K562 (cell line): ENCODE data around the gene CCDC184. TPM values are rescaled to one million over a fixed set of nuclear protein-coding genes. Genes with fewer than 3 reads are reported as not detected.

ENCODE experiments used
- AFF4 ChIP-seq: sonication (generic); formaldehyde crosslinking; IDR thresholded peaks from 2 replicates; pipeline ENCODE4 v1.8.0; 2023; ENCODE audit warnings: mild to moderate bottlenecking, missing genetic modification reagents
- EHMT2 ChIP-seq: fragments of 450-650 bp; IDR thresholded peaks from 2 replicates; pipeline ENCODE4 v1.6.1; 2018; ENCODE audit warnings: antibody characterized with exemption
- HDAC3 ChIP-seq: fragments of 450-650 bp; IDR thresholded peaks from 2 replicates; pipeline ENCODE4 v1.6.1; 2018; ENCODE audit warnings: borderline replicate concordance, mild to moderate bottlenecking, moderate library complexity; ENCODE audit not compliant: partially characterized antibody
- JUNB ChIP-seq: fragments of 450-650 bp; formaldehyde crosslinking; conservative IDR thresholded peaks from 2 replicates; pipeline ENCODE4 v1.4.0; 2020; ENCODE audit warnings: mild to moderate bottlenecking
- KDM5B ChIP-seq: fragments of 200-600 bp; sonication (generic); IDR thresholded peaks from 2 replicates; pipeline ENCODE4 v1.6.1; 2012; ENCODE audit warnings: low read depth, mild to moderate bottlenecking, moderate library complexity, low read length, control low read depth, inconsistent platforms; ENCODE audit not compliant: insufficient replicate concordance
- L3MBTL2 ChIP-seq: fragments of 450-650 bp; IDR thresholded peaks from 2 replicates; pipeline ENCODE4 v1.6.1; 2016; ENCODE audit warnings: mild to moderate bottlenecking, moderate library complexity
- MAFF ChIP-seq: IDR thresholded peaks from 2 replicates; pipeline ENCODE4 v1.6.1; 2012; ENCODE audit warnings: low read length, improper control_type of control experiment
- MEF2A ChIP-seq: IDR thresholded peaks from 2 replicates; pipeline ENCODE4 v1.6.1; 2011; ENCODE audit warnings: low read depth, mild to moderate bottlenecking, low read length, moderate library complexity; ENCODE audit not compliant: control insufficient read depth
- NFATC3 ChIP-seq: fragments of 450-650 bp; IDR thresholded peaks from 2 replicates; pipeline ENCODE4 v1.6.1; 2017; ENCODE audit warnings: mild to moderate bottlenecking
- OTX1 ChIP-seq: fragments of 450-650 bp; formaldehyde crosslinking; IDR thresholded peaks from 2 replicates; pipeline ENCODE4 v1.4.0; 2022; ENCODE audit warnings: mild to moderate bottlenecking
- ZKSCAN8 ChIP-seq: fragments of 200-800 bp; sonication (Bioruptor generic); IDR thresholded peaks from 2 replicates; pipeline ENCODE4 v1.6.1; 2016; ENCODE audit warnings: missing genetic modification characterization, missing compliant biosample characterization
- polyA plus RNA-seq, 8 experiments: library from polyadenylated mRNA; depleted of rRNA in 4 of 8; stranded (reverse) in 5 of 8; unstranded in 3 of 8; fragments of >200 nt; fragmentation: Nextera tagmentation in 2 of 8; fragmentation: Illumina TruSeq in 1 of 8; extraction: Ambion mirVana in 2 of 8; extraction: Trizol in 1 of 8; gene quantifications; 2 replicates each; pipeline versions ENCODE4 v1.2.1 to v1.2.3, GENCODE V29; 2011 to 2014; ENCODE audit warnings: inconsistent platforms in 1 of 8, missing spikeins in 1 of 8
- total RNA-seq, 7 experiments: library from RNA; depleted of rRNA in 6 of 7; stranded (reverse); fragments of >200 nt in 6 of 7; fragmentation: Illumina TruSeq in 2 of 7; extraction: Trizol in 2 of 7; gene quantifications; 2 replicates each; pipeline versions ENCODE4 v1.2.1 to v1.2.3, GENCODE V29; 2011 to 2021; ENCODE audit warnings: low replicate concordance in 1 of 7
- TF ChIP-seq, protein P1 (sequence below): fragments of 450-650 bp; IDR thresholded peaks from 2 replicates; pipeline ENCODE4 v1.6.1; 2016; ENCODE audit warnings: low read depth
- TF ChIP-seq, protein P2 (sequence below): fragments of 450-650 bp; IDR thresholded peaks from 2 replicates; pipeline ENCODE4 v1.6.1; 2016; ENCODE audit warnings: mild to moderate bottlenecking

Gene CCDC184
- total and polyA plus RNA-seq, 9 of the 15 experiments (the other 6 are each of a cell fraction or from before 2014, with no cell fraction given) = 0.09 TPM; not detected in 8

DNA sequence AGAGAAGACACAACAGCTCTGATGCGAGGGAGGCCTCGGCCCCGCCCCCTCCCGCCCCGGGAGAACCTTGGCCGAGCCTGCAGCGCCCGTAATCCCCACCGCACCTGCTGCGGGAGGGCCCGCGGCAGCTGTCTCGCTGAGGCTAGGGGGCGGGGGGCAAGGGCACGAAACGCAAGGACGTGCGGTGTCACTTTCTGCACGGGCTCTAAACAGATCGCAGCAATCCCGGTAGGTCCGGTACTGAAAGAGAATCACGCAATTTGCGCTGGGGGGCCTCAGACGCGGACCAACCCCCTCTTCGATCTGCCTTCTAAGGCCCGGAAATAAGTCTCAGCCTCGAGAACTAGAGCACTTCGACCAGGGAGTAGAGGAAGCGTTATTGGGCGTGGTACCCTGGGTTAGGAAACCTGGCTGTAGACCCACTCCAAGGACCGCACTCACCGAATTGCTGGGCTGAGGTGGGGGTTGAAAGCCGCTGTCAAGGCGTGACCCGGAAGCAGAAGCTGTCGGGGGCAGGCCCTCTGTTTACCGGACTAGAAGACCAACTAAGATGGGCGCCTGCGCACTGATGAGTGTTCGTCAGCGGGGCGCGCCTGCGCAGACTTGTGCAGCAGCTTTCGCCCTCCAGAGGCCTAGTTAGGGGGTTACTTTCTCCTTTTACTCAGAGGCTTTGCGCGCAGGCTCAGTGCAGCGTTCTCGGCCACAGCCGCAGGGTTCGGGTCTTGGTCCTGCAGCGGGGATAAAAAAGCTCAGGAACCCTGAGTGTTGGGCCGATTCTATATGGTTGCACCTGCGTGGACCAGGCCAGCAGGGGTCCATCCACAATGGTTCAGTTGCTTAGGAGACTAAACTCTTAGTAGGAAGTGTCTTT lies 26.2 kb upstream of the CCDC184 start, which contains the start of gene ASB8 (continued):
- TF ChIP-seq, protein P1, sequence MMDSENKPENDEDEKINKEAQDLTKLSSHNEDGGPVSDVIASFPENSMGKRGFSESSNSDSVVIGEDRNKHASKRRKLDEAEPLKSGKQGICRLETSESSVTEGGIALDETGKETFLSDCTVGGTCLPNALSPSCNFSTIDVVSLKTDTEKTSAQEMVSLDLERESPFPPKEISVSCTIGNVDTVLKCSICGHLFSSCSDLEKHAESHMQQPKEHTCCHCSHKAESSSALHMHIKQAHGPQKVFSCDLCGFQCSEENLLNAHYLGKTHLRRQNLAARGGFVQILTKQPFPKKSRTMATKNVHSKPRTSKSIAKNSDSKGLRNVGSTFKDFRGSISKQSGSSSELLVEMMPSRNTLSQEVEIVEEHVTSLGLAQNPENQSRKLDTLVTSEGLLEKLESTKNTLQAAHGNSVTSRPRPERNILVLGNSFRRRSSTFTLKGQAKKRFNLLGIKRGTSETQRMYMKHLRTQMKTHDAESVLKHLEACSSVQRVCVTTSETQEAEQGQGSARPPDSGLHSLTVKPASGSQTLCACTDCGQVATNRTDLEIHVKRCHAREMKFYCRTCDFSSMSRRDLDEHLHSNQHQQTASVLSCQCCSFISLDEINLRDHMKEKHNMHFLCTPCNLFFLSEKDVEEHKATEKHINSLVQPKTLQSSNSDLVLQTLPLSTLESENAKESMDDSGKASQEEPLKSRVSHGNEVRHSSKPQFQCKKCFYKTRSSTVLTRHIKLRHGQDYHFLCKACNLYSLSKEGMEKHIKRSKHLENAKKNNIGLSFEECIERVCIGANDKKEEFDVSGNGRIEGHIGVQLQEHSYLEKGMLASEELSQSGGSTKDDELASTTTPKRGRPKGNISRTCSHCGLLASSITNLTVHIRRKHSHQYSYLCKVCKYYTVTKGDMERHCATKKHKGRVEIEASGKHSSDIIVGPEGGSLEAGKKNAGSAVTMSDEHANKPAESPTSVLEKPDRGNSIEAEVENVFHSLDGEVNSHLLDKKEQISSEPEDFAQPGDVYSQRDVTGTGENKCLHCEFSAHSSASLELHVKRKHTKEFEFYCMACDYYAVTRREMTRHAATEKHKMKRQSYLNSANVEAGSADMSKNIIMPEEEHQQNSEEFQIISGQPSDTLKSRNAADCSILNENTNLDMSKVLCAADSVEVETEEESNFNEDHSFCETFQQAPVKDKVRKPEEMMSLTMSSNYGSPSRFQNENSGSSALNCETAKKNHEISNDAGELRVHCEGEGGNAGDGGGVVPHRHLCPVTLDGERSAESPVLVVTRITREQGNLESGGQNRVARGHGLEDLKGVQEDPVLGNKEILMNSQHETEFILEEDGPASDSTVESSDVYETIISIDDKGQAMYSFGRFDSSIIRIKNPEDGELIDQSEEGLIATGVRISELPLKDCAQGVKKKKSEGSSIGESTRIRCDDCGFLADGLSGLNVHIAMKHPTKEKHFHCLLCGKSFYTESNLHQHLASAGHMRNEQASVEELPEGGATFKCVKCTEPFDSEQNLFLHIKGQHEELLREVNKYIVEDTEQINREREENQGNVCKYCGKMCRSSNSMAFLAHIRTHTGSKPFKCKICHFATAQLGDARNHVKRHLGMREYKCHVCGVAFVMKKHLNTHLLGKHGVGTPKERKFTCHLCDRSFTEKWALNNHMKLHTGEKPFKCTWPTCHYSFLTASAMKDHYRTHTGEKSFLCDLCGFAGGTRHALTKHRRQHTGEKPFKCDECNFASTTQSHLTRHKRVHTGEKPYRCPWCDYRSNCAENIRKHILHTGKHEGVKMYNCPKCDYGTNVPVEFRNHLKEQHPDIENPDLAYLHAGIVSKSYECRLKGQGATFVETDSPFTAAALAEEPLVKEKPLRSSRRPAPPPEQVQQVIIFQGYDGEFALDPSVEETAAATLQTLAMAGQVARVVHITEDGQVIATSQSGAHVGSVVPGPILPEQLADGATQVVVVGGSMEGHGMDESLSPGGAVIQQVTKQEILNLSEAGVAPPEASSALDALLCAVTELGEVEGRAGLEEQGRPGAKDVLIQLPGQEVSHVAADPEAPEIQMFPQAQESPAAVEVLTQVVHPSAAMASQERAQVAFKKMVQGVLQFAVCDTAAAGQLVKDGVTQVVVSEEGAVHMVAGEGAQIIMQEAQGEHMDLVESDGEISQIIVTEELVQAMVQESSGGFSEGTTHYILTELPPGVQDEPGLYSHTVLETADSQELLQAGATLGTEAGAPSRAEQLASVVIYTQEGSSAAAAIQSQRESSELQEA = no peak
- no peak for TF ChIP-seq HDAC3
- no peak for TF ChIP-seq MAFF
- no peak for TF ChIP-seq MEF2A
- TF ChIP-seq, protein P2, sequence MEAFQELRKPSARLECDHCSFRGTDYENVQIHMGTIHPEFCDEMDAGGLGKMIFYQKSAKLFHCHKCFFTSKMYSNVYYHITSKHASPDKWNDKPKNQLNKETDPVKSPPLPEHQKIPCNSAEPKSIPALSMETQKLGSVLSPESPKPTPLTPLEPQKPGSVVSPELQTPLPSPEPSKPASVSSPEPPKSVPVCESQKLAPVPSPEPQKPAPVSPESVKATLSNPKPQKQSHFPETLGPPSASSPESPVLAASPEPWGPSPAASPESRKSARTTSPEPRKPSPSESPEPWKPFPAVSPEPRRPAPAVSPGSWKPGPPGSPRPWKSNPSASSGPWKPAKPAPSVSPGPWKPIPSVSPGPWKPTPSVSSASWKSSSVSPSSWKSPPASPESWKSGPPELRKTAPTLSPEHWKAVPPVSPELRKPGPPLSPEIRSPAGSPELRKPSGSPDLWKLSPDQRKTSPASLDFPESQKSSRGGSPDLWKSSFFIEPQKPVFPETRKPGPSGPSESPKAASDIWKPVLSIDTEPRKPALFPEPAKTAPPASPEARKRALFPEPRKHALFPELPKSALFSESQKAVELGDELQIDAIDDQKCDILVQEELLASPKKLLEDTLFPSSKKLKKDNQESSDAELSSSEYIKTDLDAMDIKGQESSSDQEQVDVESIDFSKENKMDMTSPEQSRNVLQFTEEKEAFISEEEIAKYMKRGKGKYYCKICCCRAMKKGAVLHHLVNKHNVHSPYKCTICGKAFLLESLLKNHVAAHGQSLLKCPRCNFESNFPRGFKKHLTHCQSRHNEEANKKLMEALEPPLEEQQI = no peak
- no peak for TF ChIP-seq ZKSCAN8 (CRISPR knock-in tag)
- no peak for TF ChIP-seq EHMT2
- peak; percentile 44 for TF ChIP-seq KDM5B
- TF ChIP-seq AFF4 = no peak
- TF ChIP-seq L3MBTL2 = no peak
- no peak for TF ChIP-seq NFATC3
- no peak for TF ChIP-seq OTX1 (CRISPR knock-in tag)
- TF ChIP-seq JUNB = no peak
